BE2C (cell line): Measurements from ENCODE around the gene BRD7.

Experiments
- DNase-seq: peaks from one replicate; pipeline ENCODE4 v3.0.0-alpha.2; 2020
- H3K27me3 ChIP-seq: fragments of 250-450 bp; sonication (Bioruptor Pico); 2 replicates; pipeline ENCODE4 v1.5.1; 2020; ENCODE audit warnings: mild to moderate bottlenecking
- H3K36me3 ChIP-seq: fragments of 250-450 bp; sonication (Bioruptor Pico); 2 replicates; pipeline ENCODE4 v1.5.1; 2020; ENCODE audit warnings: mild to moderate bottlenecking
- H3K4me1 ChIP-seq: fragments of 250-450 bp; sonication (Bioruptor Pico); 2 replicates; pipeline ENCODE4 v1.5.1; 2020
- H3K4me3 ChIP-seq: 2 replicates; pipeline ENCODE4 v1.5.1; 2011; ENCODE audit warnings: low read depth, low read length
- H3K9me3 ChIP-seq: fragments of 250-450 bp; sonication (Bioruptor Pico); 2 replicates; pipeline ENCODE4 v1.5.1; 2020
- CTCF ChIP-seq: IDR thresholded peaks from 2 replicates; pipeline ENCODE4 v1.5.1; 2012; ENCODE audit warnings: mild to moderate bottlenecking, low read depth, low read length

The BRD7 gene

GRCh38 chr16:50338371-50339231 lies 30.2 kb downstream of the BRD7 start:
- TF ChIP-seq CTCF = no peak
- DNase-seq = no peak
- H3K27me3 ChIP-seq = no peaks in the 10 kb centered on the region
- no peaks in the 10 kb centered on the region for H3K4me1 ChIP-seq
- H3K9me3 ChIP-seq = no peaks in the 10 kb centered on the region
- H3K4me3 ChIP-seq = no peak overlapping the region
- peaks cover 46% of the 10 kb centered on the region for H3K36me3 ChIP-seq

- Histone ChIP-seq H3K36me3 (peaks cover 45% of the 10 kb centered on the region), H3K9me3 (no peaks in the 10 kb centered on the region), H3K4me3 (no peak overlapping the region), H3K4me1 (no peaks in the 10 kb centered on the region), H3K27me3 (no peaks in the 10 kb centered on the region)
- TF ChIP-seq CTCF = no peak
- DNase-seq = no peak
Observed at GRCh38 chr16:50336884-50337283, 31.9 kb downstream of the BRD7 start.

GRCh38 chr16:50335196-50335958 lies 33.4 kb downstream of the BRD7 start:
- no peaks in the 10 kb centered on the region for H3K9me3 ChIP-seq
- no peak for TF ChIP-seq CTCF
- no peaks in the 10 kb centered on the region for H3K4me1 ChIP-seq
- no peak overlapping the region for H3K4me3 ChIP-seq
- no peak for DNase-seq
- no peaks in the 10 kb centered on the region for H3K27me3 ChIP-seq
- H3K36me3 ChIP-seq = peaks cover 43% of the 10 kb centered on the region

- no peaks in the 10 kb centered on the region for H3K4me1 ChIP-seq
- peaks cover 40% of the 10 kb centered on the region for H3K36me3 ChIP-seq
- no peak overlapping the region for H3K4me3 ChIP-seq
- no peaks in the 10 kb centered on the region for H3K27me3 ChIP-seq
- H3K9me3 ChIP-seq = no peaks in the 10 kb centered on the region
- DNase-seq = no peak
- TF ChIP-seq CTCF = no peak
Observed at GRCh38 chr16:50334106-50334975, 34.4 kb downstream of the BRD7 start.

- DNase-seq = no peak
- no peak for TF ChIP-seq CTCF
- H3K36me3 ChIP-seq = peaks cover 31% of the 10 kb centered on the region
- H3K9me3 ChIP-seq = no peaks in the 10 kb centered on the region
- no peak overlapping the region for H3K4me3 ChIP-seq
- H3K4me1 ChIP-seq = no peaks in the 10 kb centered on the region
- H3K27me3 ChIP-seq = no peaks in the 10 kb centered on the region
Observed at GRCh38 chr16:50332599-50332998, 36.2 kb downstream of the BRD7 start.
